Right lobe of liver (tissue), 4 donors: ENCODE measurements around the gene FAM3C.

Source experiments
- POLR2A ChIP-seq: fragments of 450-650 bp; IDR thresholded peaks from one replicate; pipeline ENCODE4 v1.6.1; 2017; ENCODE audit warnings: antibody characterized with exemption, mild to moderate bottlenecking
- TF ChIP-seq, protein P1 (sequence below), 4 donors: fragments of 200-600 bp in 3 of 4; fragments of 450-650 bp in 1 of 4; IDR thresholded peaks; one replicate each; pipeline versions ENCODE4 v1.5.1 to v1.8.0; 2016 to 2022; ENCODE audit warnings: antibody characterized with exemption in 4 of 4, mild to moderate bottlenecking in 2 of 4
- donor health status: DM: no; HTN: no; CAD: no.
- donor health status: DM: no; HTN: no; CAD: no.
- donor health status: DM: no; HTN: yes; CAD: no.

DNA sequence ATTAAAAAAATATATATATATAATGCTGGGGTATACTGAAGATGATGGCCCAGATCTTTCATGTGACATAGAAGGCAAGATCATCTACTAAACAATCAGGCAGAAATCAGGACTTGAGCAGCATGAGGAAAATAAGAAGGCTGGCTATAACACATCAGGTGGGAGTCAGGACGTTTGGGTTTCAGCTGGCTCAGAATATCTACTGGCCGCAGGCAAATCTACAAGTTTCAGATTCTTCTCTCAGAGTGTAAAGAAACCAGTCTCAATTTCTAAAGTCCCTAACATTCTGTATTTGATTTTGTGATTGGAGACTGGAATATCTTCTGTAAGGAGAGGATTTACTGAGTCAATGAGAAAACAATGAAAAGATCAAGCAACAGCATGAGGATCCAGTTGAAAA lies 37.7 kb upstream of the FAM3C start:
- no peak for TF ChIP-seq POLR2A
- TF ChIP-seq, protein P1, sequence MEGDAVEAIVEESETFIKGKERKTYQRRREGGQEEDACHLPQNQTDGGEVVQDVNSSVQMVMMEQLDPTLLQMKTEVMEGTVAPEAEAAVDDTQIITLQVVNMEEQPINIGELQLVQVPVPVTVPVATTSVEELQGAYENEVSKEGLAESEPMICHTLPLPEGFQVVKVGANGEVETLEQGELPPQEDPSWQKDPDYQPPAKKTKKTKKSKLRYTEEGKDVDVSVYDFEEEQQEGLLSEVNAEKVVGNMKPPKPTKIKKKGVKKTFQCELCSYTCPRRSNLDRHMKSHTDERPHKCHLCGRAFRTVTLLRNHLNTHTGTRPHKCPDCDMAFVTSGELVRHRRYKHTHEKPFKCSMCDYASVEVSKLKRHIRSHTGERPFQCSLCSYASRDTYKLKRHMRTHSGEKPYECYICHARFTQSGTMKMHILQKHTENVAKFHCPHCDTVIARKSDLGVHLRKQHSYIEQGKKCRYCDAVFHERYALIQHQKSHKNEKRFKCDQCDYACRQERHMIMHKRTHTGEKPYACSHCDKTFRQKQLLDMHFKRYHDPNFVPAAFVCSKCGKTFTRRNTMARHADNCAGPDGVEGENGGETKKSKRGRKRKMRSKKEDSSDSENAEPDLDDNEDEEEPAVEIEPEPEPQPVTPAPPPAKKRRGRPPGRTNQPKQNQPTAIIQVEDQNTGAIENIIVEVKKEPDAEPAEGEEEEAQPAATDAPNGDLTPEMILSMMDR (IDR thresholded peaks at IDR 0.05) = no peak
